Fibroblast of upper back skin (primary cell): ENCODE measurements around the gene ARGLU1.

Source experiments
- DNase-seq: peaks from one replicate; pipeline ENCODE4 v3.0.0-alpha.2; 2013

The ARGLU1 gene

GRCh38 chr13:106540613-106541012 lies 27.3 kb downstream of the ARGLU1 start:
- DNase-seq = no peak

DNA sequence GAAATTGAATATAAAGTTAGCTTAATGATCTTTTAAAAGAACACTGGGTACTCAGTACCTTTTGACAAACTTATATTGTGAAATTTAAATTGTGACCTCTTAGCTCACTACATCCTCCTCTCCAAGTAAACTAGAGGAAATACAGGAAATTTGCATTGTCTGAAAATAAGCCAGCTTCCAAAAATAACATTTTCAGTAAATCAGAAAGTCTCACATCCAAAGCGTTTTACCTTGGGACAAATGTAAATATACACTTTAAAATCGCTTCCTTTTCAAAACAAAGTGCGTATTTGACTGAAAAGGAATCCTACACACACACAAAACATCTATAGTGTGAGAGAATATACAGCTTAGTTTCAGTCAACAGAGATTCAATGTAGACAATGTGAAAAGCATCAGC lies 30.4 kb downstream of the ARGLU1 start:
- DNase-seq = no peak

GRCh38 chr13:106536244-106537034 lies 31.5 kb downstream of the ARGLU1 start:
- peak; percentile 84 for DNase-seq

DNA sequence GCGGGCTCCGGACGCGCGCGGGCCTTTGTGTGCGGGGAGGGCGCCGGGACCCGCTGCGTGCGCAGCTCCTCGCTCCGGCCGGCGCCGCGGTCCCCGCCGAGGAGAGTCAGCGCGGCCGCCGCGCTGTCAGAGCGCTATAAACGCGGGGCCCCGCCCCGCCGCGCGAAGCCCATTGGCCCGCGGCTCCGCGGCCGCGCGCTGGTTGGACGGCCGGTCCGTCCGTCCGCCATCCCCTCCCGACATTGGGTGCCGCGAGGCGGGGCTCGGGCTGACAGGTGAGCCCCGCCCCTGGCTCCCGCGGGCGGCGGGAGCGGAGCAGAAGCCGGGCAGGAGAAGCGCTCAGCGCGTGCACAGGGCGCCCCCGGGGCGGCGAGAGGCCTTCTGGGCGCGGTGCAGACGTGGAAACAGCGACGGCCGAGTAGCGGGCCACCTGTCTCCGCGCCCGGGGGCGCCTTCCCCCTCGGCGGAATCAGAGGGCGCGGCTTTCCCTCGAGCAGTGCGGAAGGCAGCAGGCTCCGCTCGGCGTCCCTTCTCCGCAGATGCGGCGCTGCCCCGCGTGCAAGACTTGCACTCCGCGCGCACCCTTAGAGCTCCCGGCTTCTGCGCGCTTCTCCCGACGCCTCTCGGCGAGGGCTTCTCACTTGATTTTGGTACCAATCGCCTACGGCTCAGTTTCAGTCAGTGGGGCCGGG lies 32.2 kb downstream of the ARGLU1 start, which contains the start of gene EFNB2:
Gene EFNB2, minus strand, starts transcription at position 111 of the 692 bp plus-strand sequence. CDS start 698 bp downstream, outside the sequence.
- peak; percentile 89 for DNase-seq

DNA sequence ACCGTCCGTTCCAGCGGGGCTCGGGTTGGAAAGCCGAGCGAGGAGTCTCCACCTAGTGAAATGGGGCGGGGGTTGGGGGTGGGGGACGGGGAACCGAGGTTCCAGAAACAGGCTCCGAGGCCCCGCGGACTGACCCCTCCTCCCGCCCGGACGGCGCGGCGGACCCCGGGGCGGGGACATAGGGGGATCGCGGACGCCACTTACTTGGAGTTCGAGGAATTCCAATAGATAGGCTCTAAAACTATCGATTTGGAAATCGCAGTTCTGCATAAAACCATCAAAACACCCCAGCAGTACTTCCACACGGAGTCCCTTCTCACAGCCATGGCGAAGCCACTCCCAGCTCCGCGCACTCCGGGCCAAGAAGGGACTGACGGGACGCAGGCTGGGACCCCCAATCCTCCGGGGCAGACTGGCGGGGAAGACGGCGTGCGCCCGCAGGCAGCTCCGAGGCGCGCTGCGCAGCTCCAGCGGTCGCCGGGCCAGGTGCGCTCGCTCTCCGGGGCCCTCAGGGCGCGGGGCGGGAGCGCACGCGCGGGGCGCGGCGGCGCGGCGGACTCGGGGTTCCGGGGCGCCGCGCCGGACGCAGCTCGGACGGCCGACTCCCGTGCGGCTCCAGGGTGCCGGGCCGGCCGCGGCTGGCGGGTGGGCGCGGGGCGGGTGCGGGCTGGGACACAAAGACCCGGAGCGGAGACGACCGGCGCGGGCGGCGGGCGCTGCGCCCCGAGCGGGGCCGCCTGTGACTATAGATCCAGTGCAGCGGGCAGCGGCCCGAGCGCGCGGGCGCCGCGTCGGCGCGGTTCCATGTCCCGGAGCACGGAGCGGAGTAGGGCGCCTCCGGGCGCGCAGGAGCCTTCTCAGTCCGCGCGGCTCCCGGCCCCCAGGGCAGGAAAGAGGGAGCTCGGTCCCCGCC lies 33.0 kb downstream of the ARGLU1 start:
- DNase-seq = no peak

GRCh38 chr13:106533943-106534638 lies 33.8 kb downstream of the ARGLU1 start:
- DNase-seq = peak; percentile 67

DNA sequence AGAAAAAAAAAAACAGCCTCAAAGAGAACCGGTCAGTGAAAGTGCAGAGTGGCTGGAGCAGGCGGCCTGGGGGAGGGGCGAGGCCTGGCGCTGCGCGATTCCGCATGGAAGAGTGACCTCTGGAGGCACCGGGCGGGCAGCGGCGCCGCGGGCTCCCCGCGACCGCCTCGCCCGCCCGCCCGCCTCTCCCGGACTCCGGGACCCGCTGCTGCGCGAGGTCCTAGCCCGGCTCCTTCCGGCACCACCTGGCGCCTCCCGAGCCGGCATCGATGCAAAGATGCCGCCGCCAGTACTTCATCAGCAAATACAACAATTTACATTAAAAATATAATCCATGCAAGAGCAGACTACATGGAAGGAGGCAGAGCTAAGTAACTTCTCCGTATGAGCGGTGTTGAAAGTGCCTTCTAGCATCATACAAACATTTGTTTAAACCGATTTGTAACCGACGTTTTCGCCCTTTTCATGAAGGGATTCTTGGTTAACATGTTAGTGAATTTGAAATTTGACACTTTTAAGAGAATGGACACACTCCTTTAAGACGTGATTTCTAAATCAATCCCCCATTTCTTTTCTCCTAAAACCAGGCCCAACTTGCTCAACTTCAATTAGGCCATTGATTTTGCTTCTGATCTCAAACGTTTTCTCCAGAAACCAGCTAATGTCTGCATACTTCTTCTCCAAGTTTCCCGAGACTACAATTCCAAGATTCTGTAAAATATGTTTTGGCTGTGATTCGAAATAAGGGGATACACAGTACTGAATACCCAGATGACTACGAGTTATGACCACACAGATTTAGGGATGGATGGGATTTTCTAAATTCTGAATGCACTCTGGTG lies 34.6 kb downstream of the ARGLU1 start:
- peak; percentile 76 for DNase-seq

DNA sequence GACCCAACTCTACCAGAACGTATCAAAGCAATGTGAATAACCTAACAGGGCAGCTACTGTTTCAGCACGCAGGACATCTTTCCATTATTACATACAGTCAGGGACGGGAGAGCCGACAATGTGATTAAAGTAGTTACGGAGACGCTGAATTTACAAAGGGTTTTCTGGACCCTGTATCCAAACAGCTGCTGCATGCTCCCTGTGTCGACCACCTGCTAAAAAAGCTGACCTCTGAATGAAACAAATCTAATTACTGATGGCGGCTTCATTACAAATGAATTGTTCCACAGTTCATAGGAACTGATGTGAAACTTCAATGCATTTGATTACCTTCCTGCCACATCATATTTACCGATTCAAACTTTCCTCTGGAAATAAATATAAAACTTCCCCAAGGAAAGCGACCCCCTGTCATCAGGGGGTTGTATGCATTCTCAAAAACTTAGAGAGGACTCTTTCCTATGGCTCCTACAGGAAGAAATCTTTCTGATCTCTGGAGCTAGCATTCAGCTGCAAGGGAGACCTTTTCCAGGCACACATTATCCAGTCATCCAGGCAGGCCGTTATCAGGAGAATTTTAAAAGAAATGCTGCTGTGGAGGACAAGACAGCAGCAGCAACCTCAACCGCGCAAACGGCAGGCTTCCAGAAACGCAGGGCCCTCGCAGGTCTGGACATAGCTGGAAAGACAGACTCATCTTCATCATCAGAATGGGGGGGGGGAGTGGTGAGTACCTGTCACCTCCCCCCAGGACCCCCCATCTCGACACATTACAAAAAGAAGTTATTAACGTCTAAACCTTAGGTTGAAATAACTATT lies 35.6 kb downstream of the ARGLU1 start:
- no peak for DNase-seq

DNA sequence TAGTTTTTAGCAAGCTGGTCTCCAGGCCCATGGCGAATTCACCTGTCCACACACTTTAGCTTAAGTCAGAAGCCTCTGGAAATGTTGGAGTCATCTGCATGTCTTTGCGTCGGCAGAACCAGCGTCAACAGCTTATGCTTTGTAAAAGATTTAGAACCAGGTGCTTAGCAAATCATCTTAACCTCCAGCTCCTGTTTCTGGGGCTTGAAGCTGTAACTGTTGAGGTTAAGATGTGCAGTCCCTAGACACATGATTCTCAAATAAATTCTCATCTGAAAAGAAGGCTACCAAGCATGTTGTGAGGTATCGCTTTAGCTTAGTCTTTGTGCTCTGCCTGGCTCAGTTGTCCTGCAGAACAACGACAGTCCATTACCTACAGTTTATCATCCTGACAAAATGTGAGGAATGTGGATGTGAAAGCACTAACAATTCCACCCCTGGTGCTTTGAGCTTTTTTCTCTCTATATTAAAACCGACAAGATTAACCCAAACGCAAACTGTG lies 36.9 kb downstream of the ARGLU1 start:
- DNase-seq = no peak

- DNase-seq = no peak
Measured at GRCh38 chr13:106530171-106530851, 37.6 kb downstream of the ARGLU1 start.

GRCh38 chr13:106529415-106530170 lies 38.3 kb downstream of the ARGLU1 start:
- no peak for DNase-seq

DNA sequence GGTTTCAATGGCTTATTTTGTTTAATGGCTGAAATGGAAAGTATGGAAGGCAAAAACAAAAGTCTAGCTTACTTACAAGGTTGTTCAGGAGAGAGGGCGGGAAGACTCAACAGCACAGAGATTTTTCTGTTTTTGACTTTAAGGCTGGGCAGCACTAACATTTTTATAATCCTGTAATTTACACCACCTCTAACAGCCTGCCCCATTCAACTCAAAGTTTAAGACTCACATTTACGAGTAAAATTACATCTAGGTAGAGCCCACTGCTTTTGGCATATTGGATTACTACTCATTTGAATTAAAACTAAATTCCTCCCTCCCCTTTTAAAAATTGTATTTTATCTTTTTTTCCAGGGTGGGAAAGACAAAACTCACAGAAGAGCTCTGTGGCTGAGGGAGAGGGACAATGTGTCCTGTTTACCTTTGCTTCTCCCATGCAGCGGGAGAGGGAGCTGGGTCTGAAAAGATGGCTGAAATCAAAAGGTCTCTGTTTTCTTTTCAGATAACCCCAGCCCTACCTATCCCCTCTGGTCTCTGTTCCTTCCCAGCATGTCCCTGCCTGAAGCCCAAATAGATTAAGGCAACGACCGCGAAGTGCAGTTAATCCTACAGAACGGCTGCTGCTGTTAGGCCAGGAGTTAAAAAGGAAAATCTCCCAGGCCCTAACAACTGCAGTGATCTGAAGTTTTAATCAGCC lies 39.1 kb downstream of the ARGLU1 start:
- no peak for DNase-seq

DNA sequence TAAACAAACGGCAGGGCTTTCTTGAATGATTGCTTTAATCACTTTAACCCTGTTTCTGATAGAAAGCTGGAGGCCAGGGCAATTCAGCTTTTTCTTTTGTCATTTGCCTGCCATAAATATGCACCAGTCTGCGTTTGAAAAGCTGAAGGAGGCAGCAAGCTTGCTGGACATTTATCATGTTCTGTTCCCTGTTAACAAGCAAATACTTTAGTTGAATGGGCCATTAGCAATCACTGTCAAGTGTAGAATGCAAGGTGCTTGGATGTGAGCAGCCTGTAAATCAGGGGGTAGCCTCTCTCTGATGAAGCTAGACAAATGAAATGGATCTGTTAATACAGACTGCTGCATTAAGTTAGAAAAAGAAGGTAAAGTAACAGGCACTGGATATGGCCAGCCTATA lies 40.1 kb downstream of the ARGLU1 start:
- no peak for DNase-seq

DNA sequence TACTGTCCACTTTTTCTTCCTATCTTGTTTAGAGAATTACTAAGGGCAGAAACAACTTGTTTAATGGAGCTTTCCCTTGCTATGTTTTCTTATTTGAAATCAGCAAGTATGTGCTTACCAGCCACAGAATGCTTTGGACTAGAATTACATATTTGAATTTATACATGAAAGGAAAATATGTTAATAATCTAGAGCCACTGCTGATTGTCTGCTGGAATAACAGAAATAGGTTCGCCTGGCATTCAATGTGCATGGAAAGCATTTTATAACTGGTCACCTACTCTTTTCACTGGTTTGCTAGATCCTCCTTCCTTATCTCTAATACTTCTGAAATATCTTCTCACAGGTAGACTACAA lies 40.5 kb downstream of the ARGLU1 start:
- DNase-seq = no peak

DNA sequence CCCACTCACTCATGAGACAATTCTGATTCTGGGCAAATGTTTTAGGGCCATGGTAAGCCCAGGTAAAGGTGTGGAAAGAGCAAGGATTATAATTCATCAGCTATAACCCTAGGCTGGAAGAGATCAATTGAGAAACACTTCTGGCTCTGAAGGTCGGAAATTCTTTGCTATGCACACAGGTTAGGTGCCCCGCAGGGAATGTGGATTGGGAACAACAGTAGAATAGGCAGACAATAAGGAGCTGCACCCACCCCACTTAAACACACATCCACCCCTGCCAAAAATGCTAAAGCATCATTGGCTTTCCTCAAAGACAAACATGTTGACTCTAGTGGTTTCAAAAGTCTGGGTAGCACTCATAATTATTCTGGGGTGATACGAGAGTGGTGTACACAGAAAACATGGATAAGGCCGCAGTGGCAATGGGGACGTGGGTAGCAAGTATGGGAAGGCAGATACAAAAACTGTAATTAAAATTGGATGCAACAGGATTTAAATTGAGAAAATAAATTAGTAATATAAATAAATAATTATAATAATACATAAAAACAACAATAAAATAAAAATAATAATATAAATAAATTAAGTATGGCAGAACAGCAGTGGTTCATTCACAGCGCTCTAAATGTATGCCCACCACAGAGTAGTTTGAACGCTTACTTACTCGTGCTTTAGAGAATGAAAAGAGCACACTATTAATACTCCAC lies 41.0 kb downstream of the ARGLU1 start:
- no peak for DNase-seq

DNA sequence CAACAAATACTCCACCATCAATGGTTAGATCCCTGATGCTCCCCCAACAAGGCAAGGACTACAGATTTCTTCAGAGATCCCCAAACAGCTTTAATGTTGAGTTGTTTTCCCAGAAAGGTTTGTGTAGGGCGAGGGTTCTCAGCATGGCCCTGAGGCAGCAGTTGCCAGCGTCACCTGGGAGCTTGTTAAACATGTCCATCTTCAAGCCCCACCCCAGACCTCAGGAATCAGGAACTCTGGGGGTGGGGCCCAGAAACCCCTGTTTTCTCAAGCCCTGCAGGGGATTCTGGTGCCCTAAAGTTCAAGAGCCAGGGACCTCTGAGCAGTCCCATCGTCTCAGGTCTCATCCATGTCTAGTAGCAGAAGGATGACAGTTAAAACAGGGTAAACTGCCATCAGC lies 42.1 kb downstream of the ARGLU1 start:
- no peak for DNase-seq

DNA sequence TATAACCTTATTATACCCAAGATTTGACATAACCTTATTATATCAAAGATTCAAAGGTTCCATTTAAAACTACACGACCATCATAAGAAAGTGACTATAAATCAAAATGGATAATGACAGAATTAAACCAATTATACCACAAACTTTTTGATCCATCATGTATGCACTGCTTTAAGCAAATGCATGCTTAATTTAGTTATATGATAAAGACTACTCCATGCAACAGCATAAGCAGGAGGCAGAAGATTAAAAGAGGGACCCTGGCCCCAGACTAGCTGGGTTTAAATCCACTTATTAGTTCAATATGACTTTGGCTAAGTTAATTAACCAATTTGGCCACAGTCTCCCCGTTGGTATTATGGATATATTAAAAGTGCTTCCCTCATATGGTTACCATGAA lies 43.8 kb downstream of the ARGLU1 start:
- no peak for DNase-seq

DNA sequence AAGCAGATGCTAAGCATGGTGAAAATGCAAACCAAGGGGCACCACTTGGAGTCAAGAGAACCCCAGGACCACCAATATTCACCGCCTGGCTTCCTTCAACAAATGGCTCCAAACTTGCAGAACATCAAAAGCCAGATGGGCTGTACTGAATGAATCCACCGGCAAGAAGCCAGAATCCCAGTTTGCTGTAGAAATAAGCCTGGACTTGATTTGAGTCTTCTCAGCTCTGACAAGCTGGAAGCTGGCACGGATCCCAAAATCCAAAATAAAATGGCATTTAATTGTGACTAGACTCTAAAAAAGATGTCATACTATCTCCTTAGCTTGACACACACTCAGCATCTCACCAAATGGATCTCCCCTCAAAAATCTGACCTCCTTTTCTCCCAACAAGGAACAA lies 44.4 kb downstream of the ARGLU1 start:
- peak; percentile 71 for DNase-seq
